CD14-positive monocyte (primary cell): ENCODE results near the gene DPP10. TPM values are rescaled to one million over a fixed set of nuclear protein-coding genes. Genes with fewer than 3 reads are reported as not detected.

Experiments
- DNase-seq, 3 donors: peaks; one replicate each; pipeline ENCODE4 v3.0.0-alpha.2; 2011 to 2022
- H2AFZ ChIP-seq: 2 replicates; pipeline ENCODE4 v1.6.0; 2012; ENCODE audit warnings: mild to moderate bottlenecking, low read depth, low read length, inconsistent platforms; ENCODE audit not compliant: insufficient read depth, poor library complexity, severe bottlenecking
- H3K27ac ChIP-seq, 2 donors: 1 replicate in 1 of 2; 2 replicates in 1 of 2; pipeline ENCODE4 v1.5.1; 2012 to 2013; ENCODE audit warnings: low read length in 2 of 2, control low read depth in 1 of 2, inconsistent platforms in 1 of 2, low read depth in 1 of 2, mild to moderate bottlenecking in 1 of 2
- H3K27me3 ChIP-seq, 2 donors: one replicate each; pipeline versions ENCODE4 v1.6.0 to v1.6.1; 2011 to 2013; ENCODE audit warnings: low read length in 2 of 2; ENCODE audit not compliant: control insufficient read depth in 2 of 2, insufficient read depth in 2 of 2
- H3K36me3 ChIP-seq, 2 donors: replicated peaks in 1 of 2; 1 replicate in 1 of 2; 2 replicates in 1 of 2; pipeline versions ENCODE4 v1.5.1 to v1.6.1; 2012 to 2013; ENCODE audit warnings: low read length in 2 of 2, control low read depth in 1 of 2, inconsistent platforms in 1 of 2, mild to moderate bottlenecking in 1 of 2; ENCODE audit not compliant: insufficient read depth in 2 of 2, control insufficient read depth in 1 of 2
- H3K4me1 ChIP-seq, 2 donors: 1 replicate in 1 of 2; 2 replicates in 1 of 2; pipeline versions ENCODE4 v1.5.1 to v1.6.1; 2012 to 2013; ENCODE audit warnings: low read length in 2 of 2, control low read depth in 1 of 2, inconsistent platforms in 1 of 2, mild to moderate bottlenecking in 1 of 2, moderate library complexity in 1 of 2; ENCODE audit not compliant: insufficient read depth in 2 of 2, control insufficient read depth in 1 of 2
- H3K4me2 ChIP-seq: replicated peaks from 2 replicates; pipeline ENCODE3; 2012; ENCODE audit warnings: low read length, moderate library complexity, mild to moderate bottlenecking; ENCODE audit not compliant: poor library complexity, severe bottlenecking; ENCODE audit errors: extremely low read depth
- H3K4me3 ChIP-seq, 3 experiments: fragments of 200-600 bp in 1 of 3; sonication (generic) in 1 of 3; replicated peaks in 1 of 3; 1 replicate in 2 of 3; 2 replicates in 1 of 3; pipeline ENCODE4 v1.5.1; 2011 to 2013; ENCODE audit warnings: low read length in 3 of 3, mild to moderate bottlenecking in 3 of 3, control low read depth in 2 of 3, low read depth in 2 of 3, inconsistent platforms in 1 of 3, moderate library complexity in 1 of 3
- H3K79me2 ChIP-seq: 2 replicates; pipeline ENCODE4 v1.6.0; 2012; ENCODE audit warnings: mild to moderate bottlenecking, control low read depth, inconsistent platforms, low read length, moderate library complexity; ENCODE audit not compliant: insufficient read depth
- H3K9ac ChIP-seq: 2 replicates; pipeline ENCODE4 v1.6.0; 2017; ENCODE audit warnings: low read length, mild to moderate bottlenecking; ENCODE audit not compliant: insufficient read depth, poor library complexity, severe bottlenecking
- H3K9me3 ChIP-seq, 2 donors: replicated peaks in 1 of 2; 1 replicate in 1 of 2; 2 replicates in 1 of 2; pipeline versions ENCODE4 v1.5.1 to v1.6.1; 2012 to 2013; ENCODE audit warnings: low read length in 2 of 2, control low read depth in 1 of 2; ENCODE audit not compliant: control insufficient read depth in 1 of 2, insufficient read depth in 1 of 2
- H4K20me1 ChIP-seq: 2 replicates; pipeline ENCODE4 v1.6.0; 2012; ENCODE audit warnings: mild to moderate bottlenecking, low read length, control low read depth, moderate library complexity; ENCODE audit not compliant: insufficient read depth
- H3K27ac Mint-ChIP-seq, 7 donors: one replicate each; pipeline ENCODE4 v1.8.0; 2020; ENCODE audit warnings: mild to moderate bottlenecking in 7 of 7, mixed read lengths in 7 of 7, moderate library complexity in 6 of 7, inconsistent platforms in 2 of 7
- H3K27me3 Mint-ChIP-seq, 3 donors: one replicate each; pipeline ENCODE4 v1.8.0; 2021 to 2022; ENCODE audit warnings: low read depth in 3 of 3, mild to moderate bottlenecking in 3 of 3, mixed read lengths in 3 of 3, moderate library complexity in 3 of 3, inconsistent platforms in 1 of 3
- H3K36me3 Mint-ChIP-seq, 2 donors: one replicate each; pipeline ENCODE4 v1.8.0; 2020; ENCODE audit warnings: mixed read lengths in 2 of 2, inconsistent platforms in 1 of 2, mild to moderate bottlenecking in 1 of 2
- H3K4me1 Mint-ChIP-seq: one replicate; pipeline ENCODE4 v1.8.0; 2020; ENCODE audit warnings: mild to moderate bottlenecking, mixed read lengths
- H3K4me3 Mint-ChIP-seq, 2 donors: one replicate each; pipeline ENCODE4 v1.8.0; 2020; ENCODE audit warnings: mild to moderate bottlenecking in 2 of 2, mixed read lengths in 2 of 2, moderate library complexity in 1 of 2
- H3K9me3 Mint-ChIP-seq, 7 donors: one replicate each; pipeline ENCODE4 v1.8.0; 2020 to 2022; ENCODE audit warnings: mixed read lengths in 7 of 7, mild to moderate bottlenecking in 6 of 7, moderate library complexity in 6 of 7, inconsistent platforms in 2 of 7
- WGBS: methylation state at CpG from one replicate; pipeline ENCODE4 v1.1.5; 2013; ENCODE audit warnings: missing lambda C conversion rate; ENCODE audit not compliant: insufficient coverage; 5-methylcytosine and 5-hydroxymethylcytosine counted together
- intact Hi-C, 2 donors: fragments of 100-400 bp; cut with micrococcal nuclease; formaldehyde crosslinking; loops; one replicate each; pipeline versions ENCODE4 v1.15.0 to v1.15.1; 2023
- polyA plus RNA-seq, 3 donors: library from polyadenylated mRNA; depleted of rRNA in 1 of 3; unstranded in 2 of 3; stranded (reverse) in 1 of 3; fragments of 300-500 nt in 2 of 3; fragments of >200 nt in 1 of 3; fragmentation: Illumina TruSeq in 2 of 3; gene quantifications; 1 replicate in 2 of 3; 2 replicates in 1 of 3; pipeline ENCODE4 v1.2.3, GENCODE V29; 2012 to 2021
- TF ChIP-seq, protein P1 (sequence below): fragments of 200-600 bp; IDR thresholded peaks from one replicate; pipeline ENCODE4 v1.8.0; 2022; ENCODE audit warnings: antibody characterized with exemption, mild to moderate bottlenecking

Gene DPP10
- polyA plus RNA-seq, 3 donors: not detected

GRCh38 chr2:115763601-115764000 lies 1321.2 kb downstream of the DPP10 start:
- peaks cover 0 to 4% (median 4%) of the 10 kb centered on the region in 7 donors for H3K9me3 Mint-ChIP-seq
- H3K4me1 Mint-ChIP-seq: no peaks in the 10 kb centered on the region
- WGBS: 63% methylated on average over 1 of the region's 1 CpG
- intact Hi-C loops: no loop called here
- no peaks in the 10 kb centered on the region for H3K36me3 ChIP-seq
- no peak for DNase-seq
- H3K27me3 ChIP-seq: no peaks in the 10 kb centered on the region
- TF ChIP-seq, protein P1, sequence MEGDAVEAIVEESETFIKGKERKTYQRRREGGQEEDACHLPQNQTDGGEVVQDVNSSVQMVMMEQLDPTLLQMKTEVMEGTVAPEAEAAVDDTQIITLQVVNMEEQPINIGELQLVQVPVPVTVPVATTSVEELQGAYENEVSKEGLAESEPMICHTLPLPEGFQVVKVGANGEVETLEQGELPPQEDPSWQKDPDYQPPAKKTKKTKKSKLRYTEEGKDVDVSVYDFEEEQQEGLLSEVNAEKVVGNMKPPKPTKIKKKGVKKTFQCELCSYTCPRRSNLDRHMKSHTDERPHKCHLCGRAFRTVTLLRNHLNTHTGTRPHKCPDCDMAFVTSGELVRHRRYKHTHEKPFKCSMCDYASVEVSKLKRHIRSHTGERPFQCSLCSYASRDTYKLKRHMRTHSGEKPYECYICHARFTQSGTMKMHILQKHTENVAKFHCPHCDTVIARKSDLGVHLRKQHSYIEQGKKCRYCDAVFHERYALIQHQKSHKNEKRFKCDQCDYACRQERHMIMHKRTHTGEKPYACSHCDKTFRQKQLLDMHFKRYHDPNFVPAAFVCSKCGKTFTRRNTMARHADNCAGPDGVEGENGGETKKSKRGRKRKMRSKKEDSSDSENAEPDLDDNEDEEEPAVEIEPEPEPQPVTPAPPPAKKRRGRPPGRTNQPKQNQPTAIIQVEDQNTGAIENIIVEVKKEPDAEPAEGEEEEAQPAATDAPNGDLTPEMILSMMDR: no peak
- H3K79me2 ChIP-seq: no peaks in the 10 kb centered on the region
- no peak overlapping the region for H3K9ac ChIP-seq
- no peak overlapping the region for H3K4me3 Mint-ChIP-seq
- H2AFZ ChIP-seq: no peak overlapping the region
- no peaks in the 10 kb centered on the region for H3K36me3 Mint-ChIP-seq
- no peaks in the 10 kb centered on the region for H4K20me1 ChIP-seq
- H3K4me2 ChIP-seq: no peak overlapping the region
- no peak overlapping the region for H3K4me3 ChIP-seq
- no peaks in the 10 kb centered on the region for H3K4me1 ChIP-seq
- H3K27ac Mint-ChIP-seq: no peak overlapping the region
- H3K27ac ChIP-seq: no peak overlapping the region
- peaks cover 0 to 4% of the 10 kb centered on the region in 2 donors for H3K9me3 ChIP-seq
- H3K27me3 Mint-ChIP-seq: peaks cover 0 to 1% (median 0%) of the 10 kb centered on the region in 3 donors

GRCh38 chr2:115771516-115771915 lies 1329.1 kb downstream of the DPP10 start:
- no peak overlapping the region for H3K27ac Mint-ChIP-seq
- H3K36me3 Mint-ChIP-seq: no peaks in the 10 kb centered on the region
- Histone ChIP-seq H2AFZ (no peak overlapping the region), H3K4me2 (no peak overlapping the region), H3K79me2 (no peaks in the 10 kb centered on the region), H4K20me1 (no peaks in the 10 kb centered on the region), H3K9ac (no peak overlapping the region), H3K4me3 (no peak overlapping the region), H3K27ac (no peak overlapping the region), H3K36me3 (no peaks in the 10 kb centered on the region), H3K27me3 (no peaks in the 10 kb centered on the region), H3K4me1 (no peaks in the 10 kb centered on the region), H3K9me3 (peaks cover 0 to 4% of the 10 kb centered on the region in 2 donors)
- H3K27me3 Mint-ChIP-seq: peaks cover 0 to 1% (median 0%) of the 10 kb centered on the region in 3 donors
- intact Hi-C loops: no loop called here
- TF ChIP-seq, protein P1: no peak
- 100% methylated on average over 1 of the region's 3 CpGs for WGBS
- no peak overlapping the region for H3K4me3 Mint-ChIP-seq
- no peaks in the 10 kb centered on the region for H3K4me1 Mint-ChIP-seq
- H3K9me3 Mint-ChIP-seq: peaks cover 0 to 7% (median 0%) of the 10 kb centered on the region in 7 donors
- DNase-seq: no peak
